HCT116 (cell line): ENCODE measurements around the gene AKAP12. TPM values are rescaled to one million over a fixed set of nuclear protein-coding genes. Genes with fewer than 3 reads are reported as not detected.

ENCODE experiments used
- ATAC-seq: fragments of 200-7000 bp; cut with Tn5 transposase; 2 replicates; pipeline ENCODE4 v1.9.1; 2020; ENCODE audit warnings: mild to moderate bottlenecking, moderate library complexity
- BruUV-seq: library from RNA; stranded (reverse); fragments of 400-500 nt; replicated peaks from 2 replicates; lab custom pipeline; 2021; lab: Mats Ljungman, UMichigan
- CTCF ChIA-PET: fragments of 300-600 bp; sonication (Branson Sonifier 250); formaldehyde crosslinking; loops from one replicate; lab custom pipeline; 2021; ENCODE audit warnings: antibody characterized with exemption; lab: Charles Lee
- POLR2A ChIA-PET: fragments of 300-600, 350-600 bp; sonication (Branson Sonifier 250); formaldehyde crosslinking; loops from one replicate; lab custom pipeline; 2021; ENCODE audit warnings: antibody characterized with exemption; lab: Charles Lee
- RAD21 ChIA-PET, 2 experiments: fragments of 300-600 bp; sonication (Branson Sonifier 250); formaldehyde crosslinking; loops; one replicate each; lab custom pipeline; 2023; ENCODE audit warnings: low total read pairs in 2 of 2; ENCODE audit not compliant: uncharacterized antibody in 2 of 2, unreplicated experiment in 2 of 2, low non-redundant PET in 1 of 2; lab: Charles Lee
- DNase-seq: peaks from one replicate; pipeline ENCODE4 v3.0.0-alpha.2; 2010; ENCODE audit warnings: low read depth, low spot score
- H2AFZ ChIP-seq: fragments of 200-600 bp; shearing (Covaris generic), sonication (generic); 2 replicates; pipeline ENCODE4 v1.6.1; 2017; ENCODE audit warnings: low read depth, mixed run types, mixed read lengths, antibody characterized with exemption, low read length; ENCODE audit not compliant: poor library complexity, severe bottlenecking
- H3K27ac ChIP-seq: 2 replicates; pipeline ENCODE4 v1.5.1; 2012; ENCODE audit warnings: low read depth, low read length
- H3K27me3 ChIP-seq: fragments of 200-600 bp; sonication (generic); 2 replicates; pipeline ENCODE4 v1.6.1; 2016; ENCODE audit warnings: mixed run types, low read length, mixed read lengths; ENCODE audit not compliant: insufficient read depth
- H3K36me3 ChIP-seq, 2 experiments: fragments of 200-500 bp in 1 of 2; fragments of 200-600 bp in 1 of 2; sonication (Bioruptor generic) in 1 of 2; sonication (generic) in 1 of 2; 2 replicates each; pipeline versions ENCODE4 v1.5.1 to v1.6.1; 2014 to 2016; ENCODE audit warnings: low read length in 2 of 2, inconsistent platforms in 1 of 2, mixed read lengths in 1 of 2, mixed run types in 1 of 2; ENCODE audit not compliant: insufficient read depth in 2 of 2, control insufficient read depth in 1 of 2
- H3K4me1 ChIP-seq, 2 experiments: fragments of 200-600 bp in 1 of 2; sonication (generic) in 1 of 2; 2 replicates each; pipeline versions ENCODE4 v1.5.1 to v1.6.1; 2012 to 2017; ENCODE audit warnings: low read length in 2 of 2, inconsistent platforms in 1 of 2, mild to moderate bottlenecking in 1 of 2, mixed read lengths in 1 of 2, mixed run types in 1 of 2, moderate library complexity in 1 of 2; ENCODE audit not compliant: insufficient read depth in 2 of 2, control insufficient read depth in 1 of 2
- H3K4me2 ChIP-seq: fragments of 200-600 bp; sonication (generic); 2 replicates; pipeline ENCODE4 v1.6.1; 2017; ENCODE audit warnings: mixed run types, low read length, mixed read lengths
- H3K4me3 ChIP-seq, 2 experiments: fragments of 200-600 bp in 1 of 2; sonication (generic) in 1 of 2; replicated peaks in 1 of 2; 2 replicates each; pipeline ENCODE4 v1.5.1; 2011 to 2016; ENCODE audit warnings: low read length in 2 of 2, control low read depth in 1 of 2, low read depth in 1 of 2, mild to moderate bottlenecking in 1 of 2, mixed read lengths in 1 of 2, mixed run types in 1 of 2
- H3K79me2 ChIP-seq: fragments of 200-600 bp; sonication (generic); 2 replicates; pipeline ENCODE4 v1.6.1; 2017; ENCODE audit warnings: mild to moderate bottlenecking, mixed run types, low read length, moderate library complexity, mixed read lengths; ENCODE audit not compliant: insufficient read depth
- H3K9ac ChIP-seq: fragments of 200-600 bp; sonication (generic); 2 replicates; pipeline ENCODE4 v1.6.1; 2016; ENCODE audit warnings: low read length, mixed read lengths
- H3K9me2 ChIP-seq: fragments of 200-600 bp; sonication (generic), shearing (Covaris generic); 2 replicates; pipeline ENCODE4 v1.6.1; 2017; ENCODE audit warnings: mixed run types, mild to moderate bottlenecking, moderate library complexity; ENCODE audit not compliant: insufficient read depth
- H3K9me3 ChIP-seq, 2 experiments: fragments of 200-500 bp in 1 of 2; fragments of 200-600 bp in 1 of 2; sonication (Bioruptor generic) in 1 of 2; sonication (generic) in 1 of 2; 2 replicates each; pipeline ENCODE4 v1.6.1; 2014 to 2017; ENCODE audit warnings: low read length in 2 of 2, mixed read lengths in 2 of 2, inconsistent platforms in 1 of 2, low read depth in 1 of 2, mild to moderate bottlenecking in 1 of 2, mixed run types in 1 of 2, moderate library complexity in 1 of 2; ENCODE audit not compliant: control insufficient read depth in 1 of 2, insufficient read depth in 1 of 2
- H4K20me1 ChIP-seq: fragments of 200-600 bp; sonication (generic), shearing (Covaris generic); 2 replicates; pipeline ENCODE4 v1.6.1; 2017; ENCODE audit warnings: mixed run types, mild to moderate bottlenecking, moderate library complexity; ENCODE audit not compliant: insufficient read depth
- CBX3 ChIP-seq: IDR thresholded peaks from 2 replicates; pipeline ENCODE4 v1.6.1; 2012; ENCODE audit warnings: low read depth
- ELF1 ChIP-seq: IDR thresholded peaks from 2 replicates; pipeline ENCODE4 v1.6.1; 2012; ENCODE audit warnings: low read depth, borderline replicate concordance
- EZH2phosphoT487 ChIP-seq: fragments of 200-600 bp; IDR thresholded peaks from 2 replicates; pipeline ENCODE4 v1.6.1; 2018; ENCODE audit warnings: antibody characterized with exemption, borderline replicate concordance
- FOSL1 ChIP-seq: IDR thresholded peaks from 2 replicates; pipeline ENCODE4 v1.6.1; 2012; ENCODE audit warnings: low read depth
- POLR2A ChIP-seq: IDR thresholded peaks from 2 replicates; pipeline ENCODE4 v1.7.0; 2011; ENCODE audit warnings: borderline replicate concordance; ENCODE audit not compliant: insufficient read depth, insufficient read length; ENCODE audit errors: extremely low read depth
- POLR2AphosphoS5 ChIP-seq: IDR thresholded peaks from 2 replicates; pipeline ENCODE4 v1.6.1; 2011; ENCODE audit warnings: mild to moderate bottlenecking, low read depth, low read length, moderate library complexity
- SIN3A ChIP-seq: IDR thresholded peaks from 2 replicates; pipeline ENCODE4 v1.6.1; 2012; ENCODE audit warnings: low read depth
- SP1 ChIP-seq: IDR thresholded peaks from 2 replicates; pipeline ENCODE4 v1.6.1; 2012; ENCODE audit warnings: low read depth
- SRF ChIP-seq: IDR thresholded peaks from 2 replicates; pipeline ENCODE4 v1.6.1; 2012; ENCODE audit warnings: low read depth
- TCF7L2 ChIP-seq: IDR thresholded peaks from 2 replicates; pipeline ENCODE4 v1.7.0; 2011; ENCODE audit warnings: borderline replicate concordance, inconsistent platforms; ENCODE audit not compliant: insufficient read depth, insufficient read length; ENCODE audit errors: extremely low read depth
- YY1 ChIP-seq: IDR thresholded peaks from 2 replicates; pipeline ENCODE4 v1.6.1; 2011; ENCODE audit warnings: low read length, low read depth, moderate library complexity, mild to moderate bottlenecking; ENCODE audit not compliant: insufficient replicate concordance; ENCODE audit errors: extremely low read depth
- ZNF274 ChIP-seq: fragments of 200-500 bp; sonication (Bioruptor generic); IDR thresholded peaks from 2 replicates; pipeline ENCODE4 v1.6.1; 2014; ENCODE audit warnings: mild to moderate bottlenecking, low read depth, low read length, inconsistent platforms
- intact Hi-C: fragments of 100-400 bp; cut with micrococcal nuclease; formaldehyde crosslinking; loops from 2 replicates; pipeline ENCODE4 v1.10.0; 2022
- total RNA-seq: library from RNA; stranded (reverse); gene quantifications from one replicate; pipeline ENCODE4 v1.2.1, GENCODE V29; 2021; ENCODE audit not compliant: unreplicated experiment
- TF ChIP-seq, protein P1 (sequence below): IDR thresholded peaks from 2 replicates; pipeline ENCODE4 v1.6.1; 2011; ENCODE audit warnings: mild to moderate bottlenecking, low read length, moderate library complexity; ENCODE audit not compliant: insufficient replicate concordance; ENCODE audit errors: extremely low read depth
- TF ChIP-seq, protein P2 (sequence below): IDR thresholded peaks from 2 replicates; pipeline ENCODE4 v1.6.1; 2012
- TF ChIP-seq, protein P3 (sequence below): IDR thresholded peaks from 2 replicates; pipeline ENCODE4 v1.6.1; 2012; ENCODE audit warnings: low read depth
- TF ChIP-seq, protein P4 (sequence below), 3 experiments: fragments of 200-600 bp in 1 of 3; sonication (generic) in 1 of 3; IDR thresholded peaks in 2 of 3; conservative IDR thresholded peaks in 1 of 3; 2 replicates each; pipeline ENCODE4 v1.5.1; 2012 to 2017; ENCODE audit warnings: low read depth in 2 of 3, low read length in 2 of 3, antibody characterized with exemption in 1 of 3, borderline replicate concordance in 1 of 3, control low read depth in 1 of 3, mild to moderate bottlenecking in 1 of 3, mixed read lengths in 1 of 3, mixed run types in 1 of 3, moderate library complexity in 1 of 3; ENCODE audit not compliant: insufficient read depth in 1 of 3

AKAP12 gene
- total RNA-seq, 1 experiment from 2014 or later: 1,220 TPM

DNA sequence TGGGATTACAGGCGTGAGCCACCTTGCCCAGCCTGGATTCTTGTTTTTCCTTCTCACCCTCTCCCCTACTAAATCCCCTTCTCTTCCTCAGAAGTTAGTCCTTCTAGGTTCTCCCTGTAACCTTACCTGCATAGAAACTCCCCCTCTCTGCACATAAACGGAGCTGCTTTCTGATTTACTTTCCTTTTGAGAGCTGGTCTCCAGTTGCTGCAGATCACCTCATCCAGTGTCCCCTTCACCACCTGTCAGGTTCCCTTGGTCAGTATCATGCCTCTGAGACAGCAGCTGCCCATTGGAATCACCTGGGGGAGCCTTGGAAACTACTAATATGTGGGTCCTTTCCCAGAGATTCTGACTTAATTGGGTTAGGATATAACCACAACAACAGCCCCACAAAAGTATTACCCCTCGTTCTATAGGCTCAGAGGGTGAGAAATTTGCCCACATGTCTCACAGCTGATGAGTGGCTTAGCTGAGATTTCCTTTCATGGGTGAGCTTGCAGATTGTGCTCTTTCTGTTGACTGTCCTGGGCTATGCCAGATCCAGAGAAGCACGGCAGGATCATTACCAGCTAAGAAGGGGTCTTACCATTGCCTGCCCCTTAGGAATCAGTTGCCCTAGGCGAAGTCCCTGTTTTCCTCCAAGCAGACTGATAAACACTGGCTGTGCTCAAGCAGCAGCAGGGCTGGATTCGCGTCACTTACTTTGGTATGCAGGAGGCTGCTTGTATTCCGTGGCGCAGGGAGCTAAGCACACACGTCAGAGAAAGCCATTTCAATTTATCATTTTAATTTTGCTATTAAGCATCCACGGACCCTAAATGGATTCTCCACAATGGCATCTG lies 51.3 kb downstream of the AKAP12 start:
- intact Hi-C loops: no loop called here
- H3K27me3 ChIP-seq: no peaks in the 10 kb centered on the region
- no TSS peak for BruUV-seq
- peaks cover 95% of the 10 kb centered on the region for H3K79me2 ChIP-seq
- no peak overlapping the region for H3K4me2 ChIP-seq
- no peak overlapping the region for H3K27ac ChIP-seq
- peaks cover 0 to 43% of the 10 kb centered on the region in 2 experiments; a peak in 2 of 4 replicates for H3K4me1 ChIP-seq
- peaks cover 6% of the 10 kb centered on the region; the same call in 1 of the 2 replicates for H4K20me1 ChIP-seq
- H3K9ac ChIP-seq: no peak overlapping the region; the same call in 1 of the 2 replicates
- H3K9me2 ChIP-seq: no peaks in the 10 kb centered on the region
- POLR2A ChIA-PET: no interaction called here
- no peak overlapping the region for H2AFZ ChIP-seq
- CTCF ChIA-PET: interaction anchor here (0.8 kb wide), 1 partner anchor 43 kb away, joined by 3 read pairs; no protein-coding TSS in a partner anchor
- DNase-seq (no peak), ATAC-seq (no peak)
- RAD21 ChIA-PET: no interaction called here
- no peak for TF ChIP-seq CBX3
- no peak for TF ChIP-seq POLR2A
- no peak for TF ChIP-seq SIN3A
- no peak for TF ChIP-seq ZNF274
- TF ChIP-seq, protein P1, sequence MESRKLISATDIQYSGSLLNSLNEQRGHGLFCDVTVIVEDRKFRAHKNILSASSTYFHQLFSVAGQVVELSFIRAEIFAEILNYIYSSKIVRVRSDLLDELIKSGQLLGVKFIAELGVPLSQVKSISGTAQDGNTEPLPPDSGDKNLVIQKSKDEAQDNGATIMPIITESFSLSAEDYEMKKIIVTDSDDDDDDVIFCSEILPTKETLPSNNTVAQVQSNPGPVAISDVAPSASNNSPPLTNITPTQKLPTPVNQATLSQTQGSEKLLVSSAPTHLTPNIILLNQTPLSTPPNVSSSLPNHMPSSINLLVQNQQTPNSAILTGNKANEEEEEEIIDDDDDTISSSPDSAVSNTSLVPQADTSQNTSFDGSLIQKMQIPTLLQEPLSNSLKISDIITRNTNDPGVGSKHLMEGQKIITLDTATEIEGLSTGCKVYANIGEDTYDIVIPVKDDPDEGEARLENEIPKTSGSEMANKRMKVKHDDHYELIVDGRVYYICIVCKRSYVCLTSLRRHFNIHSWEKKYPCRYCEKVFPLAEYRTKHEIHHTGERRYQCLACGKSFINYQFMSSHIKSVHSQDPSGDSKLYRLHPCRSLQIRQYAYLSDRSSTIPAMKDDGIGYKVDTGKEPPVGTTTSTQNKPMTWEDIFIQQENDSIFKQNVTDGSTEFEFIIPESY: no peak
- TF ChIP-seq, protein P2, sequence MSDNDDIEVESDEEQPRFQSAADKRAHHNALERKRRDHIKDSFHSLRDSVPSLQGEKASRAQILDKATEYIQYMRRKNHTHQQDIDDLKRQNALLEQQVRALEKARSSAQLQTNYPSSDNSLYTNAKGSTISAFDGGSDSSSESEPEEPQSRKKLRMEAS: no peak
- TF ChIP-seq, protein P3, sequence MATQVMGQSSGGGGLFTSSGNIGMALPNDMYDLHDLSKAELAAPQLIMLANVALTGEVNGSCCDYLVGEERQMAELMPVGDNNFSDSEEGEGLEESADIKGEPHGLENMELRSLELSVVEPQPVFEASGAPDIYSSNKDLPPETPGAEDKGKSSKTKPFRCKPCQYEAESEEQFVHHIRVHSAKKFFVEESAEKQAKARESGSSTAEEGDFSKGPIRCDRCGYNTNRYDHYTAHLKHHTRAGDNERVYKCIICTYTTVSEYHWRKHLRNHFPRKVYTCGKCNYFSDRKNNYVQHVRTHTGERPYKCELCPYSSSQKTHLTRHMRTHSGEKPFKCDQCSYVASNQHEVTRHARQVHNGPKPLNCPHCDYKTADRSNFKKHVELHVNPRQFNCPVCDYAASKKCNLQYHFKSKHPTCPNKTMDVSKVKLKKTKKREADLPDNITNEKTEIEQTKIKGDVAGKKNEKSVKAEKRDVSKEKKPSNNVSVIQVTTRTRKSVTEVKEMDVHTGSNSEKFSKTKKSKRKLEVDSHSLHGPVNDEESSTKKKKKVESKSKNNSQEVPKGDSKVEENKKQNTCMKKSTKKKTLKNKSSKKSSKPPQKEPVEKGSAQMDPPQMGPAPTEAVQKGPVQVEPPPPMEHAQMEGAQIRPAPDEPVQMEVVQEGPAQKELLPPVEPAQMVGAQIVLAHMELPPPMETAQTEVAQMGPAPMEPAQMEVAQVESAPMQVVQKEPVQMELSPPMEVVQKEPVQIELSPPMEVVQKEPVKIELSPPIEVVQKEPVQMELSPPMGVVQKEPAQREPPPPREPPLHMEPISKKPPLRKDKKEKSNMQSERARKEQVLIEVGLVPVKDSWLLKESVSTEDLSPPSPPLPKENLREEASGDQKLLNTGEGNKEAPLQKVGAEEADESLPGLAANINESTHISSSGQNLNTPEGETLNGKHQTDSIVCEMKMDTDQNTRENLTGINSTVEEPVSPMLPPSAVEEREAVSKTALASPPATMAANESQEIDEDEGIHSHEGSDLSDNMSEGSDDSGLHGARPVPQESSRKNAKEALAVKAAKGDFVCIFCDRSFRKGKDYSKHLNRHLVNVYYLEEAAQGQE: no peak
- no peak for TF ChIP-seq POLR2AphosphoS5
- TF ChIP-seq EZH2phosphoT487: no peak
- TF ChIP-seq, protein P4, sequence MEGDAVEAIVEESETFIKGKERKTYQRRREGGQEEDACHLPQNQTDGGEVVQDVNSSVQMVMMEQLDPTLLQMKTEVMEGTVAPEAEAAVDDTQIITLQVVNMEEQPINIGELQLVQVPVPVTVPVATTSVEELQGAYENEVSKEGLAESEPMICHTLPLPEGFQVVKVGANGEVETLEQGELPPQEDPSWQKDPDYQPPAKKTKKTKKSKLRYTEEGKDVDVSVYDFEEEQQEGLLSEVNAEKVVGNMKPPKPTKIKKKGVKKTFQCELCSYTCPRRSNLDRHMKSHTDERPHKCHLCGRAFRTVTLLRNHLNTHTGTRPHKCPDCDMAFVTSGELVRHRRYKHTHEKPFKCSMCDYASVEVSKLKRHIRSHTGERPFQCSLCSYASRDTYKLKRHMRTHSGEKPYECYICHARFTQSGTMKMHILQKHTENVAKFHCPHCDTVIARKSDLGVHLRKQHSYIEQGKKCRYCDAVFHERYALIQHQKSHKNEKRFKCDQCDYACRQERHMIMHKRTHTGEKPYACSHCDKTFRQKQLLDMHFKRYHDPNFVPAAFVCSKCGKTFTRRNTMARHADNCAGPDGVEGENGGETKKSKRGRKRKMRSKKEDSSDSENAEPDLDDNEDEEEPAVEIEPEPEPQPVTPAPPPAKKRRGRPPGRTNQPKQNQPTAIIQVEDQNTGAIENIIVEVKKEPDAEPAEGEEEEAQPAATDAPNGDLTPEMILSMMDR (IDR thresholded peaks at IDR 0.05 in 2 of 3, conservative IDR thresholded peaks at IDR 0.05 in 1 of 3; ENCODE audit: borderline replicate concordance in 1 of 3, insufficient read depth in 1 of 3, low read depth in 2 of 3, low read length in 2 of 3): no peak
- no peak for TF ChIP-seq ELF1
- no peak for TF ChIP-seq SP1
- TF ChIP-seq TCF7L2: no peak
- TF ChIP-seq YY1: no peak
- no peak for TF ChIP-seq FOSL1
- no peak for TF ChIP-seq SRF
- H3K4me3 ChIP-seq: no peak overlapping the region
- no peaks in the 10 kb centered on the region; a peak in 1 of 4 replicates for H3K36me3 ChIP-seq
- H3K9me3 ChIP-seq: no peaks in the 10 kb centered on the region
